Adrenal gland (tissue), 5 donors: Measurements from ENCODE around the gene LRIT3.

ENCODE experiments used
- POLR2A ChIP-seq, 2 donors: fragments of 450-650 bp; IDR thresholded peaks; one replicate each; pipeline ENCODE4 v1.6.1; 2017; ENCODE audit warnings: antibody characterized with exemption in 2 of 2, mild to moderate bottlenecking in 2 of 2, moderate library complexity in 1 of 2
- TF ChIP-seq, protein P1 (sequence below), 6 experiments: fragments of 450-650 bp in 4 of 6; fragments of 200-600 bp in 2 of 6; sonication (generic) in 1 of 6; IDR thresholded peaks; 1 replicate in 5 of 6; 2 replicates in 1 of 6; pipeline versions ENCODE4 v1.5.1 to v1.8.0; 2016 to 2021; ENCODE audit warnings: antibody characterized with exemption in 6 of 6, mild to moderate bottlenecking in 2 of 6, moderate library complexity in 1 of 6
- donor health status: DM: no; HTN: no; CAD: no.

DNA sequence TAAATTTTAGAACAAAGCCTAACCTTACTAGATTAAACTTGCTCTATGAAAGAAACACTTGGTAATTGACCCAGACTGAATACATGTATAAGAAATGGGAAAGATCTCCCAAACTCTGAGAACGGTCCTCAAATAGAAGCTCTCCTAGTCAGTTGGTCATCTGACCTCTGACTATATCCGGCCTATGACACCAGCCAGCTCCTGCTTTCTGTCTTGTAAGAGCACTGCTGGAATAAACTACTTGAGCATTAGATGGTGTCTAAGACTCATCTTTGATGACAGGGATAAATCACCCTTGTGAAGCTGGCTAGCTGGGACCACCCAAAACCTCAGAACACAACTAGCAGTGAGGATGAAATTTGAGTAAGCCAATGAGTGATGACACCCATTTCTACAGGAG is 24.2 kb downstream of the LRIT3 start:
- TF ChIP-seq, protein P1, sequence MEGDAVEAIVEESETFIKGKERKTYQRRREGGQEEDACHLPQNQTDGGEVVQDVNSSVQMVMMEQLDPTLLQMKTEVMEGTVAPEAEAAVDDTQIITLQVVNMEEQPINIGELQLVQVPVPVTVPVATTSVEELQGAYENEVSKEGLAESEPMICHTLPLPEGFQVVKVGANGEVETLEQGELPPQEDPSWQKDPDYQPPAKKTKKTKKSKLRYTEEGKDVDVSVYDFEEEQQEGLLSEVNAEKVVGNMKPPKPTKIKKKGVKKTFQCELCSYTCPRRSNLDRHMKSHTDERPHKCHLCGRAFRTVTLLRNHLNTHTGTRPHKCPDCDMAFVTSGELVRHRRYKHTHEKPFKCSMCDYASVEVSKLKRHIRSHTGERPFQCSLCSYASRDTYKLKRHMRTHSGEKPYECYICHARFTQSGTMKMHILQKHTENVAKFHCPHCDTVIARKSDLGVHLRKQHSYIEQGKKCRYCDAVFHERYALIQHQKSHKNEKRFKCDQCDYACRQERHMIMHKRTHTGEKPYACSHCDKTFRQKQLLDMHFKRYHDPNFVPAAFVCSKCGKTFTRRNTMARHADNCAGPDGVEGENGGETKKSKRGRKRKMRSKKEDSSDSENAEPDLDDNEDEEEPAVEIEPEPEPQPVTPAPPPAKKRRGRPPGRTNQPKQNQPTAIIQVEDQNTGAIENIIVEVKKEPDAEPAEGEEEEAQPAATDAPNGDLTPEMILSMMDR (IDR thresholded peaks at IDR 0.05), result no peak
- no peak for TF ChIP-seq POLR2A (IDR thresholded peaks at IDR 0.05)
